NCI-H1436 treated with DMSO at 0.1 percent for 48 hours (cell line): ENCODE data around the gene R3HCC1L.

Source experiments
- DNase-seq: peaks from one replicate; lab custom pipeline; 2025; lab: John Stamatoyannopoulos, UW

R3HCC1L gene

DNA sequence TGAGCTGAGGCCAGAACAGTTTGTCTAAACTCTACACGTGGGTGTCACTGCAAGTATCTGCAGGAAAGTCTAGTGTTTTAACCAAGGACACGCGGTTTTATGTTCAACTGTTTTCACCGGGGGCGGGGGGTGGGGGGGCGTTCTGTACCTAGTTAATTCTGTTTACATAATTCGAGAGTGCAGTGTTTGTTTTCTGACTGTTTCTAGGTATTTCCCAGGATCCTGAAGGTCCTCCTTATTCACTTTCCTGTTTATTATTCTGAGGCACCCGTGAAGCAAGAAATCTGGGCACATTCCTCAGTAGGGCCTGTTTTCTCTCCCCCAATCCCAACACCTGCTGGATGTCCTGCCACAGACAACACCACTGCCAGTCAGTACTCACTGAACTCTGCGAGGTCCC is 125.9 kb downstream of the R3HCC1L start:
- no peak for DNase-seq

DNA sequence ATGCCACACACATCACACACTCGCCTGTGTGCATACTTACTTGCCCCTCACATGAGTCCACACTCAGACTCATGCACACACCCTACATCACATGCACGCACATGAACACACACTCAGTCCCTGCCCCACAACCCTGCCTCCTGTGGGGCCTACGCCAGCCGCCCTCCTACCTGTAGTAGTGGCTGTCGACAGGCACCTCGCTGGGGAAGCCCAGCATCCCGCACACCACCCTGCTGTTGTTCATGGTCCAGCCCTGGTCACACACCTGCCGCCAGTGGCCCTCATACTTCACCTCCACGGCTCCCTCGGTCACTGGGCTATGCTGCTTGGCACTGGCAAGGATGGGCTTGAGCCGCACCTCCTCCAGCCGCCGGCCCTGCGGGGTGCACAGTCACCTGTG is 126.3 kb downstream of the R3HCC1L start:
- DNase-seq = no peak

DNA sequence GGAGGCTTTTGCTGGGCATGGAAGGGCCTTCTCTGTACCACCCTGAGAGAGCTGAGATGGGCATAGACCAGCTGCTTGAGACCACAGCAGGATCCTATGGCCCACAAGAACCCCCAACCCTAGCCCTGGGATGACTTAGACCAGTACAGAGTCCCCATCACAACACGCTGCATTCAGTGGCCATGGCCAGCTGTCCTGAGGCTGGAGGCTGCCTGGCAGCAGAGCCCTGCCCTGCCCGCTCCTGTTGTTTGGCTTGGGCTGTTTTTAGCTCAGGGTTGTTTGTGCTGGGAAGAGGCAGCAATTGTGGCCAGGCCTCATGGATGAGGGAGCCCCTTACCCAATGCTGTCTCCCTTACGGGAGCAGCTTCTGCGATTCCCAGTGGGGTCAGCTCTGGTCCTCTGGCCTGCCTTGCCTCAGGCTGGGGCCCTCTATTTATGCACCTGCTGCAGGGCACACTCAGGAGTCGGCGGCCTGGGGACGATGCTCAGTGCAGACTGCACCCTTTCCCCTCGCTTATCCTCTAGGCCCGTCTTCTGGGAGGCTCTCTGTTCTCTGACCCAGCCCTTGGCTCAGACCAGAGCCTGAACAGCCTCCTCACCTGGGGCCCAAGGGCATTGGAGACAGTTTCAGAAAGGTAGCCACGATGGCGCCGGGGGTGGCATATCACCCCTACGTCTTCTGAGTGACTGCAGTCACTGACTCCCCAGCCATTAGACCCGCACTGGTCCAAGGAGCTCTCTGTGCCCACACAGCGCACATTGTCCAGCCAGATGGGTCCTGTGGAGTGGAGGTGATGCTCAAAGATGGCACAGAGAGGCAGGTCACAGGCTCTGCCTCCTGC is 127.2 kb downstream of the R3HCC1L start:
- DNase-seq = no peak

DNA sequence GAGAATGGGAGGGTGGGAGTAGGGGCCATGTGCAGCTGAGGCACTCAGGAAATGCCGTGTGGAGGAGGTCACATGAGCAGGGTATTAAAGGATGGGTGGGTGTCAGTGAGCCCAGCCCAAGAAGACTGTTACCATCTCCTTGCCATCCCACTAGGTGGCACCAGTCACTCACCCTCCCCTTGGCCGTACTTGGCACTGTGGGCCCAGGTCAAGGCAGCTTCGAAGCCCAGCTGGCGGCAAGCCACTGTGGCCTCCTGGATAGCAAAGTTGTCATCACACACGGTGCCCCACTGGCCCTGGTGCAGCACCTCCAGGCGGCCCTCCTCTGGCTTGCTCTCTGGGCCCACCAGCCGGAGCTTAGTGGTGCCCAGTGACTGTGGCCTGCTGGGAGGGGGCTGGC is 128.1 kb downstream of the R3HCC1L start:
- DNase-seq = no peak

DNA sequence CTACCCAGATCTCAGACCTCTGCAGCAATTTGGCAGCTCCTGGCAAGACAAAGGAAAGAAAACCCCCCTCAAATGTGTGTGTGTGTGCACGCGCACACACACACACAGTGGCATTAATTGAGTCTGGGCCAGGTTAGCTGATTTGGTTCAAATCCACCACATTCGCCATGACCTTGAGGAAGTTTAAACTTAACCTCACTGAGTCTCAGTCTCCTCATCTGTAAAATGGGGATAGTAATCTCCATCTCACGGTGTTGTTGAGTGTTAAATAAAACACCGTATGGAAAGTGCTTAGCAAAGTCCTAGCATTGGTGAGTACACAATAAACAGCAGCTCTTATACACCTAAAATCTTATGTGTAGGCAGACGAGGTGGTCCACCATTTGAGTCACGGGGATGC is 128.6 kb downstream of the R3HCC1L start:
- DNase-seq = no peak

DNA sequence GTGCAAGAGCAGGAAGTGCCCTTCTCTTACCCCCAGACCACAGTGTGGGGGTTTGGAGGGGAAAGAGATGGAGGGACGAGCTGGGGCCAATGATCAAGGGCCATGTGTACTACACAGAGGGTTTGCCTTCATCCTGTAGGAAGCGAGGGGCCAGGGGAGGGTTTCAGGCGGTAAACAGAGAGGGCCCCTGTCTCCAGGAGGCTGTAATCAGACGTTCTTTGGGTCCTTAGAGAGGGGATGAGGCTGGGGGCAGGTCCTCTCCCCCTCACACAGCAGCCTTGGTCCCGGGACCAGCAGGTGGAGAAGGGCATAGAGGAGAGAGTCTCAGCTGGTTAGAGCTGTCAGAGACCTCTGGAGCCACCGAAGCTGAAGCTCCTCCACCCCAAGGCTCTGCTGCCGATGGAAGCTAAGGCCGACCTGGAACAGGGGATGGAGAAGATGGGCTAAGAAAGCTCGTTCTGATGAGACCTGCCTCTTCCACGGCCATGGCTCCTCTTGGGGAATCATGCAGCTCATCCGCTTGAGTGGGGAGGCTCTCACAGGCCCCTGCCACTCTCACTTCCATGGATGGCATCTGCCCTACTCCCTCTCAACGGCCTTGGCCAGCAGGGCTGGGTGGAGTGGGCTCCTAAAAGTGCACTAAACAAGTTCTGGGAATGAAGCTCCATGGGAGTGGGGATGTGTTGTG is 130.1 kb downstream of the R3HCC1L start:
- no peak for DNase-seq

DNA sequence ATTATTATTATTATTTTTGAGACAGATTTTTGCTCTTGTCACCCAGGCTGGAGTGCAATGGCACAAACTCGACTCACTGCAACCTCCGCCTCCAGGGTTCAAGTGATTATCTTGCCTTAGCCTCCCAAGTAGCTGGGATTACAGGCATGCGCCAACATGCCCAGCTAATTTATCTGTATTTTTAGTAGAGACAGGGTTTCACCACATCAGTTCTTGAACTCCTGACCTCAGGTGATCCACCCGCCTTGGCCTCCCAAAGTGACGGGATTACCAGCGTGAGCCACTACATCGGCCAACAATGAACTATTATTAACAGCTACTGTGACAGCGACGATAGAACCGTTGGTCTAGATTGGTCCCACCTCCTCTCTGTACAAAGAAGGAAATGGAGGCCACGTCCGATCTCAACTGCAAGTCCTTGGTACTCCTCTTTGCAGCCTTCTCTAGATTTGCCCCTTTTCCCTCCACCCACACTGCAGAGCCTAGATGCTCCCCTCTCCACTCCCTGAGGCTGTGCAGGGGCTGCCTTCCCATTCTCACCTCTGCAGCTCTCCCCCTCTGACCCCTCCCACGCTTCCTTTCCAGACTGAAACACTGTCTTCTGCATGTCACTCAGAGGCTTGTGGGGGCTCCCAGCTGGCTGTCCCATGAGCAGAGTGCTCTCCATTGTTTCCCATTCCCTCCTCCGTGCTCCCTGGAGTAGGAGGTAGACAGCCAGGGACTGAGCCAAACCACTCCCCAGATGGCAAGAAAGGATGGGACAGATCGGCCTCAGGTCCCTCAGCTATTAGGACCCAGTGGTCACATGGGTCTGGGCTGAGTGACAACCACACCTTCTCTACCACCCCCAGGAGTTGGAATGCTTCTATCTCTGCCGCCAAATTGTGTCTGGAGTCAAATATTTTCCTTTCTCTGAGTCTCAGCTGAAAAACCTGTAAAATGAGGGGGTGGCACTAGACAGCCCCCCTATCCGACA is 131.2 kb downstream of the R3HCC1L start:
- DNase-seq = no peak

DNA sequence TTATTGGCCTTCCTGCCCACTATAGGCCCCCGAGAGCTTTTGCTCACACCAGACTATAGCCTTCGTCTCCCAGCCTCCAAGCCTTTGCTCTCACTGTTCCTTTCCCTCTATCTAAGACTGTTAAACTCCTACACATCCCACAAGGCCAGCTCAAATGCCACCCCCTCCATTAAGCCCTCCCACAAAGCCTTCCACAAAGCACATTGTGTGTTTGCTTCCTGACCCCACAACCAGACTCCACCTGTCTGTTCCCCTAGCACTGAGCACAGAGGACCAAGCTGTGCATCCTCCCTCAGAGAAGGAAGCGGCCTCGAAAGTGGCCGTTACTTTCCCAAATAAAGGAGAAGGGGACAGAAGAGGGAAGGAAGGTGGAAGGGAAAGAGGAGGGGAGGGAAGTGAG is 132.2 kb downstream of the R3HCC1L start:
- DNase-seq = no peak

DNA sequence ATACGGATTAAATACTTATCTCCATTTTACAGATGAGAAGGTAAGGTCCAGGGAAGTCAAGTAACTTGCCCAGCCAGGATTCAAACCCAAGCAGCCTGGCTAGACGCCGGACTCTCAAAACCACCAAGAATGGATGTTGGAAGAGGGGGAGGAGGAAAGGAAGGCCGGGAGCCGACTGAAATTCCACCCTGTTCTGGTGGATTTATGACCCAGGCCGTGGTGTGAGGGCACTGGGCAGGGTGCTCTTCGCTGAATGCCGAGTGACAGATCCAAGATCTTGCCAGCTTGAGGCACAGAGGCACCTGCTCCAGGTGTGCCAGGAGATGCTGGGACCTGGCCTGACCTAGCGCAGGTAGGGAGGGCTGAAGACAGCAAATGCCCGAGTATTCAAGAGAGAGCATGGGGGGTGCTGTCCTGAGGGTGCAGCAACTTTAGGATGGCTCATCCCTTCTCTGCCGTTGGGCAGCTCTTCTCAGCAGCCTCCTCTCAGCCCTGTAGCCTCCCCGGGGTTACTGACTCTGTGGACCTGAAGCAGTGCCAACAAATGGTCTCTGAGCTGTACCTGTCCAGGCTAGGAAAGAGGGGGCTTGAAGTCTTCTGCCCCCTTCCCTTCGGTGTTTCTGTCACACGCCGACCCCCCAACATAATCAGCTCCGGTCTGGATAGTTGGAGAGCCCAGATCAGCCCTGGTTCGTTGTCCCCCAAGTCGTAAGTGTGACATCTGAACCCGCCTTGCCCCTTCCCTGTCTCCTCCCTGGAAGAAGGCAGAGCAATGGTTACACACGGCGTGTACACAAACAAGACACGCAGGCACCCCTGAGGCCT is 132.8 kb downstream of the R3HCC1L start:
- DNase-seq = no peak

DNA sequence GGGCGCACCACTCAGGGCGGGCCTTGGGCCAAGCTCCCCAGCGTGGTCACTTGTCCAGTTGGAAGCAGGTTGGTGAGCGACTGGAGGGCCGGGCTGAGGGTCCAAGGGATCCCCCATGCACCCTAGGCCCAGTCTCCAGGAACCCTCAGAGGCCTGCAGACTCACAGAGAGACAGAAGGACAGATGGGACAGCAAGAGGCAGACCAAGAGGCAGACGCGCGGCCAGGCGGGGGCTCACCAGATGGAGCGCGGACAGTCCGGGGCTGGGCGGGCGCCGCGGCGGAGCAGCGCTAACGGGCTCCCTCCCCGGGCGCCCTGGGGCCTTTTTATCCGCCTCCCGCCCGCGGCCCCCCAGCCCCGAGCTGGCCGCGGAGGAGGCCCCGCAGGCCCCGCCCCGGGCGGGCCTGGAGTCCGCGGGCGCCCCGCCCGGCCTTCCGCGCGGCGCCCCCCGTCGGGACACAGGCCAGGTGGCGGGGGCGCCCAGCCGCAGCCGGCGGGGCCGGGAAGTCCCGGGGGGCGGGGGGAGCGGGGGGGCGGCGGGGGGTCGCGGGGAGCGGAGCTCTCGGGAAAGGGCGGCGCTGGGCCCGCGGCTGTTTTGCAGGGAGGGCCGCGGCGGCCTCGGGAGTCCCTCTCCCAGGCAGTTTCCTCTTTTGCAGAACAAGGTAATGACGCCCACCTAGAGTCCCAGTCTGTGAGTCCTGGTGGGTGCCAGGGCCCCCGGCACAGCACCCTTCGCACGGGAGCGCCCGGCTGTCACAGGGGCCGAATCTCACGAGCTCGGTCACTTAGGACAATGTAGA is 133.6 kb downstream of the R3HCC1L start, which contains the start of gene LOXL4:
Gene LOXL4, minus strand, starts transcription at position 301 of the 800 bp plus-strand sequence. CDS start 5,175 bp downstream, outside the sequence.
- DNase-seq = no peak

DNA sequence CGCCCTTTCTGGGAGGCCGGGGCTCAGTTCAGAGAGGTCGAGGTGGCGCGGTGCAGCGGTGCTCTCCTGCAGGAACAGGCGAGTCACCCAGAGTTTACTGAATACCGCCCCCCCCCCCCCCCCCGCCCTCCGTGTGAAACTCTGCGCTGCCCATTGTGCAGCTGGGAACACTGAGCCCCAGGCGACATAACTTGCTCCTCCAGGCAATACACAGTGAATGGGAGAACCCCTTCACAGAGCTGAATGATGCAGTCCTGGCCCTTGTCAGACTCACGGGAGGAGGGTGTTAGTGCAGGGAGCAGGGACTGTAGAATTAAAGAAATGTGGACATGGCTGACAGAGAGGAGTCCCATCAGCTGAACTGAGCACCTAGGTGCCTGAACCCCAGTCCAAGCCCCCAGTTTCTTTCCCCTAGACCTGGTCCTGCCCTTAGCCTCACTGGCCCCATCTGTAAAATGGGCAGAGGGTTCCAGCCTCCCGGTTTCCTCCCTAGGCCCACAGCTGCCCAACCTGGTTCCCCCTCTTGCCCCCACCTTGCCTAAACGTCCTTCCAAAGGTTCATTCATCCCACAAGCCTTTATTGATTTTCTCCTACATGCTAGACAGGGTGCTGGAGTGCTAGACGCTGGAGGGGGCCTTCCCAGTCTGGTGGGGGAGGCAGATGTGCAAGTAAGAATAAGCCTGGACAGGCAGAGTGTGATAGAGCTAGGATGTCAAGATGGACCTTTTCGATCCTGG is 134.4 kb downstream of the R3HCC1L start:
- DNase-seq = no peak

DNA sequence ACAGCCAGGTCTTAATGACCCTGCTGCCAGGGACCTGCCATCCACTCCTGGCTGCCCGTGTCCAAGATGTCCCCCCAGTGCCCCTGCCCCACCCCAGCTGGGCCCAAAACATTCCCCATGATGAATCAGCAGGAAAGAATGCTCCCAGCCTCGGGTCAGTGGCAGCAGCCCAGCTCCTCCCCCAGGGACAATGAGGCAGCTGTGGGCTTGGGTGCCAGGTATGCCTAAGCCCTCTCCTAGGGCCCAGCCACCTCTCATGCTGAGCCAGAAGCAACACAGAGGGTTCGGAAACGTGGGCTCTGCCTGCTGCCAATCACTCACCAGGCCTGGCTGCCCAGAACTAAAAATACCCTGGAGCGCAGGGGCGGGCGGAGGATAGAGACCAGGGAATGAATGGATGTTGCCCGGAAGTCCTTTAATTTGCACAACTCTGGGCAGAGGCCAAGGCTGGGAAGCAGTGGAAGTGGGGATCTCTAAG is 135.0 kb downstream of the R3HCC1L start:
- DNase-seq = no peak

DNA sequence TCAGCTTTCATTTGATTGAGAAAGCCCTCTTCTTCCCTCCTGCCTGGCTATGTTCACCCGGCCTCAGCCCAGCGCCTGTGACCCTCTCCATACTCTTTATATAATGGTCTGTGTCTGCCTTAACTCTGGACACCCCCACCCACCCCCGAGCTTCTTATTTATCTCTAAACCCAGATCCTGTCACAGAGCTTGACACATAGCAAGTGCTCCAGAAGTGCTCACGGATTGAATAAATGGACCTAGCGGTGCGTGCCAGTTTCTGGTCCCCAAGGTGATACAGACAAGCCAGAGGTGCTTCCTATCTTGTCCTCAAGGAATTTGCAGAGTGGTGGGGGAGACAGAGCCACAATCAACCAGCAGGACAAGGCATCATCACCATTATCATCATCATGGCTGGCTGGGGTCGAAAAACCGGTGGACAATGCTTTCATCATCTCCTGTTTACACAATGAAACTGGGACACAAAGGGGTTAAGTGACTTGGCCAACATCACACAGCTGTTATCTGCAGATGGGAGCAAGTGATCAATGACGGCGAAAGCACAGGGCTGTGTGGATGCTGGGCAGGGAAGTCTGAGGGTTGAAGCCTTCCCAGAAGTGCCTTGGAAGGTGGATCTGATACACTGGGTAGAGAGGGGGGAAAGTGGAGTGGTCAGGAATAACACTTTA is 135.8 kb downstream of the R3HCC1L start:
- DNase-seq = no peak

DNA sequence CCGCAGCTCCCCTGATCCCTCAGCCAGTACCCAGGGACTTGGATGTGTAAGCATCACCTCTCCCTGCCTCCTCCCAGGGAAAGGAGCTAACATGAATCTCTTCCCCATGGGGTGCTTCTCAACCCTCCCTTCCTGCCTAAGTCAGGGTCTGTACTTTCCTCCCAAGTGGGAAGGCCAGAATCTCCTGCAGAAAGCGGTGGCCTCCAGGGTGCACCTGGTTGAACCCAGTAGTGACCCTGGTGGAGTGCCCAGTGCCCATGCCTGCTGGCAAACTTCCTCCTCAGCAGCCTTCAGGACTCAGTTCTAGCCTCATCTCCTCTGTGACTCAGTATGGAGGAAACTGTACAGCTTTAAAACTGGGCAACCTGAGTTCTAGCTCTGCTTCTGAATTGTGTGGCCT is 136.3 kb downstream of the R3HCC1L start:
- no peak for DNase-seq

DNA sequence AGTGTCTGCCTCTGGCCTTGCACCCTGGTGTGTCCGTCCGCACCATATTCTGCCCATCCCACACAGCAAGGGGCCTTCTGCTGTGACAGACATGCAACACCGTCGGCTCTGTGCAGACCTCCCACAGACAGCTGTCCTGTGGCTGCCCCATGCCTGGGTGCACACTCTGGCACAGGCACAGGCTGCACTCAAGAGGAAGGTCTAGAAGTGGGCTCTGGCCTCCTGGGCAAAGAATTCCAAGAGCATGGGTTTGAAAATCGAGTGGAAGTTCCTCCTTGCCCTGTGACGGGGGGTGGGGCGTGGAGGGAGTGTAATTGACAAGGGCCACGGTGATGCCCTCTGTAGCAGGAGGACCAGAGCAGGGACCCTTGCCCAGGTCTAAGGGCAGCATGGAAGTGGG is 137.8 kb downstream of the R3HCC1L start:
- no peak for DNase-seq

DNA sequence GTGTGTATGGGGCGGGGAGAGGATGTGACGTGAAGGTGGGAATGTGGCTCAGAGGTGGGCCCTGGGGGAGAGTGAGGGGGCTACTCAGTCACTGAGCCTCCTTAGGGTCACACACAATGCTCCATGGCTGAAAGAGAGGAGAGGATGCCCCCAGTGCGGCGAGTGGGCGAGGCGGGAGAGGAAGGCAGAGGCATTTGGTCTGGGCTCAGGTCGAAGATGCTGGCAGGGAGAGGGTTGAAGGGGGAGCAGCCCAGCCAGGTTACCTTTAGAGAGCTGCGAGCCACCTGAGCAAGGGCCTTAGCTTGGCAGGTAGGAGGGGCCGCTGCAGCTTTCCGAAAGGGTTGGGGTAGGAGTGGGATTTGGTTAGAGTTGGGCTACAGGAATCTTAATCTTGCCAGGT is 138.2 kb downstream of the R3HCC1L start:
- DNase-seq = no peak

DNA sequence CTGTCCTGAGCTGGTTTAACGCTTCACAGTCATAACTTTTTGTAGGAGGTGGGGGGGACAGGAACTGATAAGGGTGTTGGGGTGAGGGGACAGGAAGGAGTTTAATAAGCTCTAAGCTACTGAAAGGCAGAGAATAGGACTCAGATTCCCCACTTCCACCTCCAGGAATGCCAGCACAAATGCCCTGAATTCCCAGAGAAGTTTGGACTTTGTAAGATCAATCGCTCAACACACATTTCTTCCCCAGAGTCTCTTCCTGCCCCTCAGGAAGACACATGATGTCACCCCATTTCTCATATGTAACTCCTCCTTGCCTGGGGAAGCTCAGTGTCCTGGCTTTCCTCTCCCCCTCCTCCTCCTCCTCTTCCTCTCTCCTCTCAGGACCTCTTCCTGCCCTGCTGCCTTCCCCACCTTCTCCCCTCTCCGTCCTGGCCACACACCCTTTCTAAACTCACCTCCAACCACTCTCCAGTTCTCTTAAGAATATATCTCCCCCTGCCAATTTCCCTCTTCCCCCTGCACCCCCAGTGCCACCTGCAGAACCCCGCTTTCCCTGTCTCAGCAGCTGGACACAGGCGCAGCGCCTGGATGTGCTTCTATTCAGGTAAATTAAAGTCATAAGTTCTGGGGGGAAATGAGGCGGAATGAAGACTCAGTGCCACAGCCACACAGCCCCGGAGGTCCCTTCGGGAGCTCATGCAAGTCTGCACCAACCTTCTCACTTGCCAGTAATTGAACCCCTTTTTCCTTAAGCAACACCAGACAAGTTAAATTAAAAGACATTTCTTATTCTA is 138.8 kb downstream of the R3HCC1L start:
- DNase-seq = no peak

DNA sequence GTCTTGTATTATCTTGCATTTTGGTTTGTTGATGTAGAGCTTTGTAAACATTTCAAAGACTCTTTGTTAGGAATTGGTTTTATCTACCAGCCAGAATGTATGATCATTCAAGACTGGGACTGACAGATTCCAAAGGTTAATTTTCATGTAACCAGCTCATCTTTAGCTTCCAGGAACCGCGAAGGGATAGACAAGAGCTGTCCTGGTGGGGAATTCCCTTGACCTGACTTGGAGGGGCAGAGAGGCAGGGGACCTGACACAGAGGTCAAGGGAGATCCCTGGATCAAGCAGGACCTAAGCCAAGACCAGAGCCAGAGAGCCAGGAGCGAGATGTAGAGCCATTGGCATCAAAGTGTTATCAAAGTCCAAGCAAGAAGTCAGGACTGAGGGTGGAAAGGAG is 140.1 kb downstream of the R3HCC1L start:
- DNase-seq = no peak
